Hindlimb muscle (tissue), 1 donor: Measurements from ENCODE around the gene KIF5A. TPM values are rescaled to one million over a fixed set of nuclear protein-coding genes. Genes with fewer than 3 reads are reported as not detected.
A peak's percentile ranks its signal among the peaks of the same experiment; 100 is the strongest.

Experiments used
- DNase-seq: peaks from one replicate; pipeline ENCODE4 v3.0.0-alpha.2; 2013
- polyA plus RNA-seq: library from polyadenylated mRNA; unstranded; fragments of 120-200 nt; gene quantifications from one replicate; pipeline ENCODE4 v1.2.1, GENCODE V29; 2013; ENCODE audit not compliant: insufficient read length

KIF5A gene
- polyA plus RNA-seq, 1 donor, result not detected

GRCh38 chr12:57520053-57520818, 29.6 kb upstream of the KIF5A start, which contains the start of gene DDIT3:
TSS of gene DDIT3 (minus strand) at chr12:57520514. CDS start at chr12:57517406, 3,108 bp downstream.
- DNase-seq, result peak; percentile 98

GRCh38 chr12:57521525-57522010, 28.3 kb upstream of the KIF5A start:
- DNase-seq, result peak; percentile 57

- DNase-seq, result peak; percentile 90
Measured at GRCh38 chr12:57522011-57522886, 27.6 kb upstream of the KIF5A start, which contains the start of gene MBD6. TSS of gene MBD6 (plus strand) at chr12:57522824. CDS start at chr12:57524304, 1,480 bp downstream.

- DNase-seq, result peak; percentile 79
Measured at GRCh38 chr12:57522887-57523705, 26.7 kb upstream of the KIF5A start.

- DNase-seq, result no peak
Measured at GRCh38 chr12:57523706-57524614, 25.9 kb upstream of the KIF5A start.

GRCh38 chr12:57524814-57525614, 24.8 kb upstream of the KIF5A start:
- no peak for DNase-seq

- DNase-seq, result no peak
Measured at GRCh38 chr12:57525615-57526383, 24.0 kb upstream of the KIF5A start.

GRCh38 chr12:57526477-57527126, 23.2 kb upstream of the KIF5A start:
- no peak for DNase-seq

GRCh38 chr12:57527184-57527583, 22.7 kb upstream of the KIF5A start:
- DNase-seq, result no peak

- no peak for DNase-seq
Measured at GRCh38 chr12:57528176-57528575, 21.7 kb upstream of the KIF5A start.

GRCh38 chr12:57528831-57529555, 20.9 kb upstream of the KIF5A start:
- DNase-seq, result no peak

GRCh38 chr12:57529831-57530230, 20.0 kb upstream of the KIF5A start:
- no peak for DNase-seq

GRCh38 chr12:57530396-57531142, 19.3 kb upstream of the KIF5A start:
- no peak for DNase-seq

- DNase-seq, result no peak
Measured at GRCh38 chr12:57531836-57532235, 18.0 kb upstream of the KIF5A start.

GRCh38 chr12:57533108-57533507, 16.7 kb upstream of the KIF5A start:
- DNase-seq, result no peak

- no peak for DNase-seq
Measured at GRCh38 chr12:57534250-57534649, 15.6 kb upstream of the KIF5A start.

- DNase-seq, result no peak
Measured at GRCh38 chr12:57534991-57535543, 14.8 kb upstream of the KIF5A start.
